ENCODE data around the gene CALHM5. TPM values are rescaled to one million over a fixed set of nuclear protein-coding genes. Genes with fewer than 3 reads are reported as not detected.

The CALHM5 gene
- total and polyA plus RNA-seq, 10 of the 15 experiments (the other 5 are each of a cell fraction or from before 2014, with no cell fraction given) = not detected

- no peak for TF ChIP-seq STAT3 (IDR thresholded peaks at IDR 0.05; ENCODE audit: low read depth, low read length)
- no peak for TF ChIP-seq STAT1 (conservative IDR thresholded peaks at IDR 0.05)
- no peak for TF ChIP-seq ZBED1 (IDR thresholded peaks at IDR 0.05; ENCODE audit: borderline replicate concordance)
- TF ChIP-seq BHLHE40 (IDR thresholded peaks at IDR 0.05; ENCODE audit: borderline replicate concordance in 1 of 2, low read depth in 2 of 2, low read length in 1 of 2) = no peak
- no peak for TF ChIP-seq SIX5 (IDR thresholded peaks at IDR 0.05; ENCODE audit: low read depth, low read length, severe bottlenecking)
Observed at GRCh38 chr6:116507324-116507723, 4.1 kb upstream of the CALHM5 start (continued).

DNA sequence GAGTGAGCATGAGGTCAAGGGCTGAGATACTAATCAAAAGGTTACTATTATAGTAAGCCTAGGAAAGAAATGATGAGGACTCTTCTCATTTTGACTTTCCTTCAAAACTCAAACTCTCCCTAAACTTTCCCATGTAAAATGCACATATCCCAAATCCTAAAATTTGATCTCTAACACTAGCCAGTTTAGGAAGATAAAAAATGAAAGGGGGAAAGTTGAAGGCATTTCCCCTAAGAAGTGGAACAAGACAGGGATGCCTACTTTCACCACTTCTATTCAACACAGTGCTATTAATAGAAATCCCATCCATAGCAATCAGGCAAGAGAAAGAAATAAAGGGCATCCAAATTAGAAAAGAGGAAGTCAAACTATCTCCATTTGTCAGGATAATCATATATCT, 2.9 kb upstream of the CALHM5 start:
- BruUV-seq (replicated peaks) = no TSS peak
- intact Hi-C loops (cut with micrococcal nuclease; ENCODE audit: unreplicated experiment) = no loop called here
- FAIRE-seq (no peak), DNase-seq (ENCODE audit: low read depth, low spot score) (no peak), ATAC-seq (no peak)
- TF ChIP-seq YBX1 (IDR thresholded peaks at IDR 0.05) = no peak
- TF ChIP-seq STAT3 (IDR thresholded peaks at IDR 0.05; ENCODE audit: low read depth, low read length) = no peak
- no peak for TF ChIP-seq IKZF2 (IDR thresholded peaks at IDR 0.05)
- TF ChIP-seq SP1 (IDR thresholded peaks at IDR 0.05; ENCODE audit: low read depth, low read length) = no peak
- no peak for TF ChIP-seq MYB (IDR thresholded peaks at IDR 0.05; ENCODE audit: borderline replicate concordance, low read depth, low read length)
- no peak for TF ChIP-seq KLF5 (IDR thresholded peaks at IDR 0.05; ENCODE audit: partially characterized antibody)
- Histone ChIP-seq H3K27me3 (replicated peaks in 1 of 2; ENCODE audit: control insufficient read depth in 2 of 2, insufficient read depth in 2 of 2, low read length in 1 of 2) (no peaks in the 10 kb centered on the region; a peak in 1 of 4 replicates), H3K4me2 (ENCODE audit: control insufficient read depth, insufficient read depth) (no peak overlapping the region), H3K9ac (ENCODE audit: control insufficient read depth, insufficient read depth, low read length) (no peak overlapping the region), H3K36me3 (ENCODE audit: control insufficient read depth in 2 of 2, insufficient read depth in 2 of 2, low read length in 1 of 2) (no peaks in the 10 kb centered on the region), H2AFZ (ENCODE audit: control insufficient read depth, low read depth, low read length) (no peak overlapping the region), H3K4me1 (ENCODE audit: control insufficient read depth, insufficient read depth, low read length) (peaks cover 9% of the 10 kb centered on the region), H4K20me1 (ENCODE audit: control insufficient read depth, insufficient read depth) (no peaks in the 10 kb centered on the region), H3K9me3 (replicated peaks; ENCODE audit: control insufficient read depth, insufficient read depth, low read length) (no peaks in the 10 kb centered on the region), H3K79me2 (ENCODE audit: control insufficient read depth, insufficient read depth, low read length) (no peaks in the 10 kb centered on the region), H3K27ac (ENCODE audit: control insufficient read depth, insufficient read depth) (no peak overlapping the region), H3K4me3 (no peak overlapping the region)
- CTCF ChIA-PET = no interaction called here
- in situ Hi-C loops (cut with MboI) = no loop called here
- RAD21 ChIA-PET (ENCODE audit: unreplicated experiment) = no interaction called here
- SMC1A ChIA-PET (ENCODE audit: uncharacterized antibody, unreplicated experiment) = no interaction called here
- POLR2A ChIA-PET = no interaction called here
